ENCODE results near the gene VCAM1. TPM values are rescaled to one million over a fixed set of nuclear protein-coding genes. Genes with fewer than 3 reads are reported as not detected.

The VCAM1 gene
- polyA plus RNA-seq, 1 experiment, result 0.05 TPM

Other genes starting within 250 kb of the VCAM1 start
- not detected in 2 replicates for gene GPR88, start 181.6 kb upstream of the VCAM1 start, polyA plus RNA-seq (2011; rRNA removed)
- gene EXTL2, start 175.1 kb downstream of the VCAM1 start, polyA plus RNA-seq (2011; rRNA removed), result 13.7 and 23.5 TPM in 2 replicates
- gene SLC30A7, start 176.3 kb downstream of the VCAM1 start, polyA plus RNA-seq (2011; rRNA removed), result 4.6 and 8.1 TPM in 2 replicates

Measured in BJ (cell line).